ENCODE data around the gene KANK2. TPM values are rescaled to one million over a fixed set of nuclear protein-coding genes. Genes with fewer than 3 reads are reported as not detected.

Gene KANK2
- total RNA-seq = 403 and 554 TPM in 2 replicates

DNA sequence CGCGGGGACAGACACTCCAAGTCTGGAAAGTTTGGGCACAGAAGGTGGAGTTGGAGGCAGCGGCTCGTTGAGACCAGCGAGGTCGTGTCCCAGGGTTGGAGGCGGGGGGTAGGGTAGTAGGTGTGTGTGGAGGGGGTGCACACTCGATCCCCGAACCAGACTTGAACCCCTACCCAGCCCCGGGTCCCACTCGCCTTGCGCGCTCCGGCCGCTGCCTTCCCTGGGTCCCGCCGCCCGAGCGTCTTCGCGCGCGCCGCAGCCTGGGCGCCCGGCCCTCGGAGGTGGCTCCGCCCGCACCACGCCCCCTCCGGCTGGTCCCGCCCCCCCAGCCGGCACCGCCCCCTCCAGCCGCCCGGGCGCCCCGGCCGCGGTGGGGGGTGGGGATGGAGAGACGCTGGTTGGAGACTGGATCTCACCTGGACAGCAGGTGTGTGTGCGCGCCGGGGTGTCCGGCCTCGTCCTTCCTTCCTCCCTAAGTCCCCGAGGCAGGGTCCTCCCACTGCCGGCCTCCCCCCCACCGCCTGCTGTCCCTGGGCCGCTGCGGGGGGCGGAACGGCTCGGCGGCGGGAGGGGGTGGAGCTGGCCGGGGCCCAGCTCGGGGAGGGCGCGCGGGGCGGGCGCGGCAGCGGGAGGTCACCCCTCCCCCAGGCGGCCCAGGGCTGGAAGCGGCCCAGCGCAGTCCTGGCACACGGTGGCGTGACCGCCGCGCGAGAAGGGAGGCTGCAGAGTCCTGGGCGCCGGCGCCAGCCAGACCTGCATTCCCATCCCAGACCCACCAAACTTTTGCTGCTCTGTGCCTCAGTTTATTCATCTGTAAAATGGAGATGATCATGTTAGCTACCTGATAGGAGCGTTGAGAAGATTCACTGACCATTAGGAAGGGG lies at the start of gene KANK2:
KANK2 (minus strand) TSS at position 255 of the 884 bp plus-strand sequence. CDS start 3,034 bp downstream, outside the sequence.

DNA sequence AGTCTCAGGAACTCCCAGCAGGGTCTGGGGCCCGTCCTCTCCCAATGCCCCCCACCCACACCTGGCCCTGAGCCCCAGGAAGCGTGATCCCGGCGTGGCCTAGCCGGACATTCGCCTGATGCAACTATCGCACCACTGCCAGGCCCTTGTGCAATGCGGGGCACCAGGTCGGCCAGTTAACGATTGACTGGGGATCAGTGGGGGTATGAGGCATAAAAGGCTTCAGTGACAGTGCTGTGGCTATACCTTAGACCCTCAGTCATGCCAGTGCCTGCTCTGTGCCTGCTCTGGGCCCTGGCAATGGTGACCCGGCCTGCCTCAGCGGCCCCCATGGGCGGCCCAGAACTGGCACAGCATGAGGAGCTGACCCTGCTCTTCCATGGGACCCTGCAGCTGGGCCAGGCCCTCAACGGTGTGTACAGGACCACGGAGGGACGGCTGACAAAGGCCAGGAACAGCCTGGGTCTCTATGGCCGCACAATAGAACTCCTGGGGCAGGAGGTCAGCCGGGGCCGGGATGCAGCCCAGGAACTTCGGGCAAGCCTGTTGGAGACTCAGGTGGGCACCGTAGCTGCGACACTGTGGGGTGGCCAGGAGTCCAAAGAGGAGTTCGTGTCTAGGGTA lies 42.1 kb upstream of the KANK2 start, which contains the start of gene ANGPTL8:
ANGPTL8 (plus strand) TSS at position 243 of the 624 bp plus-strand sequence; CDS start at position 262, 19 bp downstream.

DNA sequence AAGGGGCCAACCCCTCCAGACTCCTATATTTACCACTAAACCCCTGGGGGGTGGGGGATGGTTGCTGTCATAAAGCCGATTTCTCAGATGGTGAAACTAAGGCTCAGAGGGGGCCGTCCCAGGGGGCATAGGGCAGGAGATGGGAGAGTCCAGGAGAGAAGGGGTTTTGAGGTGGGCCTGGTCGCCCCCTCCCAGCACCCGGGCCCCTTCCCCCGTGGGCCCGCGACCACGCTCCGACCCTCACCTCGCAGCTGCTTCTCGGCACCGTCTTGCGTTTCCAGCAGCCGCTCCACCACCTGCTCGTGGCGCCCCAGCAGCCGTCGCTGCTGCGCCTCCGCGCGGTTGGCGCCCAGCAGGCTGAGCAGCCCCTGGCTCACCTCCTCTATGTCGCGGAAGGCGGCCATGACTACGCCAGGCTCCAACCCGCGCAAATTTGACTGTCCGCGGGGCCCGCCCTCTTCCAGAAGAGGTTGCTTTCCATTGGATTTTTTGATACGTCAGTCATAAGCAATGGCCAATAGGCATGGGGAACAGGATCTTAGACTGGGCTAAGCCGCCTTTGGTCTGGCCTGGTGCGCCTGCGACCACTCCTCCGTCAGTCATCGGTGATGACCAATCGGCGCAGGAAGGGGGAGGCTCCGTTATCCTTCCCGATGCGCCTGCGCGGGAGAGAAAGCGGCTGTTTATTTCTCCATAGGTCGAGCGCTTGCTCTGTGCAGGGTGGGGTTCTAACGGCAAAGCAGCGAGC lies 41.8 kb downstream of the KANK2 start, which contains the start of gene SPC24:
SPC24 (minus strand) TSS at position 410 of the 748 bp plus-strand sequence; CDS start at position 404, 6 bp downstream.

Other genes starting within 250 kb of the KANK2 start
- 74.0 and 96.8 TPM in 2 replicates for gene SMARCA4, start 236.5 kb downstream of the KANK2 start, total RNA-seq
- 295 and 333 TPM in 2 replicates for gene LDLR, start 108.1 kb downstream of the KANK2 start, total RNA-seq
- 50.2 and 237 TPM in 2 replicates for gene SPC24, start 41.8 kb downstream of the KANK2 start, total RNA-seq
- gene ANGPTL8, start 42.1 kb upstream of the KANK2 start, total RNA-seq = not detected in 2 replicates
- gene DOCK6, start 65.0 kb upstream of the KANK2 start, total RNA-seq = 17.0 and 18.4 TPM in 2 replicates
- gene TSPAN16, start 98.6 kb upstream of the KANK2 start, total RNA-seq = not detected in 2 replicates
- 5.5 and 6.4 TPM in 2 replicates for gene RAB3D, start 142.1 kb upstream of the KANK2 start, total RNA-seq
- 64.9 and 71.7 TPM in 2 replicates for gene TMEM205, start 148.7 kb upstream of the KANK2 start, total RNA-seq
- gene CCDC159, start 149.0 kb upstream of the KANK2 start, total RNA-seq = 3.9 and 10.4 TPM in 2 replicates
- gene PLPPR2, start 157.9 kb upstream of the KANK2 start, total RNA-seq = 7.9 and 11.4 TPM in 2 replicates
- gene SWSAP1, start 177.1 kb upstream of the KANK2 start, total RNA-seq = 0.33 and 0.62 TPM in 2 replicates
- gene EPOR, start 186.8 kb upstream of the KANK2 start, total RNA-seq = 6.7 and 8.1 TPM in 2 replicates
- gene RGL3, start 221.8 kb upstream of the KANK2 start, total RNA-seq = 0.50 and 1.00 TPM in 2 replicates
- 0.22 and 0.37 TPM in 2 replicates for gene ODAD3, start 237.6 kb upstream of the KANK2 start, total RNA-seq
- gene PRKCSH, start 238.1 kb upstream of the KANK2 start, total RNA-seq = 118 and 167 TPM in 2 replicates

All from uterine smooth muscle cell (primary cell).